ENCODE measurements around the gene VPS26C.

VPS26C gene

GRCh38 chr21:37182222-37182621 lies 84.9 kb downstream of the VPS26C start:
- ATAC-seq, result no peak

GRCh38 chr21:37181059-37181458 lies 86.1 kb downstream of the VPS26C start:
- no peak for ATAC-seq
- no peak for TF ChIP-seq SNAI2 (CRISPR knock-in tag; IDR thresholded peaks at IDR 0.05)
- no peak for TF ChIP-seq ZFP3 (CRISPR knock-in tag; IDR thresholded peaks at IDR 0.05)
- TF ChIP-seq ZNF70 (CRISPR knock-in tag; IDR thresholded peaks at IDR 0.05), result no peak
- no peak for TF ChIP-seq BACH2 (CRISPR knock-in tag; IDR thresholded peaks at IDR 0.05; ENCODE audit: borderline replicate concordance)

More at GRCh38 chr21:37182222-37182621, 84.9 kb downstream of the VPS26C start:
- TF ChIP-seq ZNF70 (CRISPR knock-in tag; IDR thresholded peaks at IDR 0.05) (no peak), CREB5 (CRISPR knock-in tag; IDR thresholded peaks at IDR 0.05; ENCODE audit: low read depth) (no peak), TCF4 (CRISPR knock-in tag; IDR thresholded peaks at IDR 0.05; ENCODE audit: borderline replicate concordance) (no peak), ZNF8 (CRISPR knock-in tag; IDR thresholded peaks at IDR 0.05) (no peak), ZFP3 (CRISPR knock-in tag; IDR thresholded peaks at IDR 0.05) (no peak), PATZ1 (CRISPR knock-in tag; IDR thresholded peaks at IDR 0.05; ENCODE audit: borderline replicate concordance) (no peak), GLIS3 (CRISPR knock-in tag; IDR thresholded peaks at IDR 0.05) (no peak), ZC3H10 (CRISPR knock-in tag; IDR thresholded peaks at IDR 0.05) (no peak), TOX (CRISPR knock-in tag; IDR thresholded peaks at IDR 0.05; ENCODE audit: borderline replicate concordance) (no peak), TSHZ2 (CRISPR knock-in tag; IDR thresholded peaks at IDR 0.05) (no peak), ZFP30 (CRISPR knock-in tag; IDR thresholded peaks at IDR 0.05) (no peak), OSR1 (CRISPR knock-in tag; IDR thresholded peaks at IDR 0.05) (no peak), ISL1 (CRISPR knock-in tag; IDR thresholded peaks at IDR 0.05) (no peak), ESRRG (CRISPR knock-in tag; IDR thresholded peaks at IDR 0.05) (no peak), ARNTL (CRISPR knock-in tag; IDR thresholded peaks at IDR 0.05; ENCODE audit: borderline replicate concordance, low read depth) (no peak), ZNF565 (CRISPR knock-in tag; conservative IDR thresholded peaks at IDR 0.05; ENCODE audit: low read depth) (no peak), CSDC2 (CRISPR knock-in tag; IDR thresholded peaks at IDR 0.05) (no peak), PPARA (CRISPR knock-in tag; IDR thresholded peaks at IDR 0.05; ENCODE audit: borderline replicate concordance) (no peak)

GRCh38 chr21:37176716-37177115 lies 90.4 kb downstream of the VPS26C start:
- no peak for TF ChIP-seq TCF4 (CRISPR knock-in tag; IDR thresholded peaks at IDR 0.05; ENCODE audit: borderline replicate concordance)
- TF ChIP-seq OSR1 (CRISPR knock-in tag; IDR thresholded peaks at IDR 0.05), result no peak
- TF ChIP-seq BACH2 (CRISPR knock-in tag; IDR thresholded peaks at IDR 0.05; ENCODE audit: borderline replicate concordance), result no peak
- no peak for TF ChIP-seq ZFP3 (CRISPR knock-in tag; IDR thresholded peaks at IDR 0.05)
- TF ChIP-seq TSHZ2 (CRISPR knock-in tag; IDR thresholded peaks at IDR 0.05), result no peak
- TF ChIP-seq CSDC2 (CRISPR knock-in tag; IDR thresholded peaks at IDR 0.05), result no peak
- no peak for TF ChIP-seq ARNTL (CRISPR knock-in tag; IDR thresholded peaks at IDR 0.05; ENCODE audit: borderline replicate concordance, low read depth)
- no peak for TF ChIP-seq PATZ1 (CRISPR knock-in tag; IDR thresholded peaks at IDR 0.05; ENCODE audit: borderline replicate concordance)
- no peak for TF ChIP-seq RARB (CRISPR knock-in tag; IDR thresholded peaks at IDR 0.05)
- no peak for TF ChIP-seq ZC3H10 (CRISPR knock-in tag; IDR thresholded peaks at IDR 0.05)
- TF ChIP-seq CSRNP3 (CRISPR knock-in tag; IDR thresholded peaks at IDR 0.05), result no peak
- TF ChIP-seq ZFP30 (CRISPR knock-in tag; IDR thresholded peaks at IDR 0.05), result no peak
- no peak for TF ChIP-seq ZNF70 (CRISPR knock-in tag; IDR thresholded peaks at IDR 0.05)
- TF ChIP-seq PPARA (CRISPR knock-in tag; IDR thresholded peaks at IDR 0.05; ENCODE audit: borderline replicate concordance), result no peak
- TF ChIP-seq SNAI2 (CRISPR knock-in tag; IDR thresholded peaks at IDR 0.05), result no peak
- TF ChIP-seq CREB5 (CRISPR knock-in tag; IDR thresholded peaks at IDR 0.05; ENCODE audit: low read depth), result no peak
- TF ChIP-seq ZNF565 (CRISPR knock-in tag; conservative IDR thresholded peaks at IDR 0.05; ENCODE audit: low read depth), result no peak
- no peak for TF ChIP-seq ESRRG (CRISPR knock-in tag; IDR thresholded peaks at IDR 0.05)
- no peak for TF ChIP-seq TOX (CRISPR knock-in tag; IDR thresholded peaks at IDR 0.05; ENCODE audit: borderline replicate concordance)
- TF ChIP-seq ZNF8 (CRISPR knock-in tag; IDR thresholded peaks at IDR 0.05), result no peak
- no peak for ATAC-seq
